CD4-positive, alpha-beta T cell treated with Interleukin-4 for 1 hour (primary cell): ENCODE results near the gene CYP3A7.
"Not testable (repeated sequence)": the region's sequence is repeated elsewhere in the genome, so short reads cannot be mapped to it uniquely, and the experiment has no call there.

Experiments used
- DNase-seq, 2 donors: peaks; one replicate each; pipeline ENCODE4 v3.0.0-alpha.2; 2020 to 2022

Gene CYP3A7

GRCh38 chr7:99740573-99741440 is 5.8 kb upstream of the CYP3A7 start:
- no peak for DNase-seq

- DNase-seq = no peak
These were observed 4.9 kb upstream of the CYP3A7 start for GRCh38 chr7:99739699-99740572.

- no peak for DNase-seq
These were observed 2.7 kb upstream of the CYP3A7 start for GRCh38 chr7:99737726-99738125.

- not testable (repeated sequence) for DNase-seq
These were observed 1.7 kb upstream of the CYP3A7 start for GRCh38 chr7:99736667-99737066.

- DNase-seq = peak in 1 of 2 donors; percentile 6
These were observed 1.5 kb downstream of the CYP3A7 start for GRCh38 chr7:99733448-99733847.

- DNase-seq = no peak
These were observed 2.0 kb downstream of the CYP3A7 start for GRCh38 chr7:99733003-99733402.

GRCh38 chr7:99731638-99732374 is 3.2 kb downstream of the CYP3A7 start:
- no peak for DNase-seq

- no peak for DNase-seq
These were observed 4.0 kb downstream of the CYP3A7 start for GRCh38 chr7:99730992-99731391.

- DNase-seq = no peak
These were observed 4.7 kb downstream of the CYP3A7 start for GRCh38 chr7:99730238-99730810.

DNA sequence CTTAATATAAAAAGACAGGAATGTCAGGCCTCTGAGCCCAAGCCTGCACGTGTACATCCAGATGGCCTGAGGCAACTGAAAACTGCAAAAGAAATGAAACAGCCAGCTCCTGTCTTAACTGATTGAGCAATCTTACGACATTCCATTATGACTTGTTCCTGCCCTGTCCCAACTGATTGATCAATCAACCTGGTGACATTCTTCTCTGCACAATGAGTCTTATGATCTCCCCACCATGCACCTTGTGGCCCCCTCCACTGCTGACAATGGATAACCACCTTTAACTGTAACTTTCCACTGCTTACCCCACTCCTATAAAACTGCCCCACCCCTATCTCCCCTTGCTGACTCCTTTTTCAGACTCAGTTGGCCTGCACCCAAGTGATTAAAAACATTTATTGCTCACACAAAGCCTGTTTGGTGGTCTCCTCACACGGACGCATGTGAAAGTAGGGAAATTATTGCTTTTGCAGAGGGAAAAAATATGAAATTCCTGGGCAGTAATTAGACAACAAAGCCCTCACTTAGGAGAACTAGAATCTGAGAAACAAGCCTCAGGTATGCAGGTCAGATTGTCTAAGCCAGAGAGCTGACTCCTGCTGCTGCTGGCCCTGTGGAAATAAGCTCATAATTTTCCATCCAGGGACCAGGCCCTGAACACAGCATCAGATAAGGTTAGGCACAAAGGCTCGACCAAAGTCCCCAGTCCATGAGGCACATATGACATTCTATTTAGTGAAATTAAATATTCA is 5.3 kb downstream of the CYP3A7 start:
- no peak for DNase-seq

GRCh38 chr7:99728615-99729014 is 6.4 kb downstream of the CYP3A7 start:
- no peak for DNase-seq

DNA sequence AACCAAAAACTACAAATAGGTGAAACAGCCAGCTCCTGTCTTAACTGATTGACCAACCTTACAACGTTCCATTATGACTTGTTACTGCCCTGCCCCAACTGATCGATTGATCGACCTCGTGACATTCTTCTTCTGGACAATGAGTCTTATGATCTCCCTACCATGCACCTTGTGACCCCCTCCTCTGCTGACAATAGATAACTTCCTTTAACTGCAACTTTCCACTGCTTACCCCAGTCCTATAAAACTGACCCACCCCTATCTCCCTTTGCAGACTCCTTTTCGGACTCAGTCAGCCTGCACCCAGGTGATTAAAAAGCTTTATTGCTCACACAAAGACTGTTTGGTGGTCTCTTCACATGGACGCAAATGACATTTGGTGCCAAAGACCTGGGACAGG is 11.8 kb downstream of the CYP3A7 start:
- not testable (repeated sequence) for DNase-seq

- DNase-seq = no peak
These were observed 14.0 kb downstream of the CYP3A7 start for GRCh38 chr7:99720800-99721595.

- no peak for DNase-seq
These were observed 14.8 kb downstream of the CYP3A7 start for GRCh38 chr7:99719996-99720769.

GRCh38 chr7:99713995-99714570 is 20.9 kb downstream of the CYP3A7 start:
- DNase-seq = no peak

DNA sequence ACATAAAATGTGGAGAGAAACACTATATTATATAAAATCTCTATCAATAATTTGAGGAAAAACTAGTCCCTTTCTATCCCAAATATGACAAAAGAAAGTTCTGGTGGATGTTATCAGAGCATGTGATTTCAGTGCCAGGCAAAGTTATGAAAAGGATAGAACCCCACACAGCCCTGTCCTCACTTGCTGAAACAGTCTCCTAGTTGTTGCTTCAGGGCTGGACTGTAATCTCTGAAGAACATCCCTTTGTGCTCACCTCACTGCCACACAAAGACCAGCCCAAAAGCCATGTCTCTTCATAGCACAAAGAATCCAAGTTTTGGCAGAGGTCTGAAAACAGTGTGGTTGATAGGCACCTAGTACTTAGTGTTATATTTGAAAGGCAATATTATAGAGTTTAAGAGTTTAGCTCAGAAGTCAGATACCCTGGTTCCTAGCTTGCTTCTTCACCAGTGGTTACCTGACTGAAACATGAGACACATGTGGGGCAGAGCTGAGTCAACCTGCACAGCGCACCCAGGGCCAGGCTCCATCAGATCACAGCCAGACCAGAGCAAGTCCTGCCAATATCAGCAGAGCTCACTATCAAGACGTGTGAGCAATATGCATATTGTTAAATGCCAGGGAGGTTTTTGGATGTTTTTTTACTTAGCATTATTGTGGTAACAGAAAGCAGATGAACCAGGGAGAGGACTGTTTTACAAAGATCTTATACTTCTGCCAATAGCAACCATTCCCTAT is 25.0 kb downstream of the CYP3A7 start:
- DNase-seq = no peak

- DNase-seq = no peak
These were observed 25.7 kb downstream of the CYP3A7 start for GRCh38 chr7:99709260-99709659.

DNA sequence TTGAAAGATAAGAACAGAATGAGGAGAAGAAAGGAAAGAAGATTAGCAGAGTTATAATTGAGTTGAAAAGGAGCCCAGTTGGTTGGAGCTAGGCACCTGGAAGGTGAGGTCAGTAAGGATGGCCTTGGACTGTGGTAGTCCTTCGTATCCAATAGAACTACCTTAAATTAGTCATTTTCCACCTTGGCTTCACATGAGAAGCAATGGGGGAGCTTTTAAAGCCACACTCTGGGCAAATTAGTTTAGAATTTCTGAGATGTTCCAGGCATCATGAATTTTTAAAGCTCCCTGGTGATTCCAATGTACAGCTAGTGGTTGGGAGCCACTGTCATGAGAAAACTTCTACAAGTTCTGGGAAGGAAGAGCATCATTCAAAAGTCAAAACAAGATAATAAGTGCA is 27.9 kb downstream of the CYP3A7 start:
- no peak for DNase-seq

DNA sequence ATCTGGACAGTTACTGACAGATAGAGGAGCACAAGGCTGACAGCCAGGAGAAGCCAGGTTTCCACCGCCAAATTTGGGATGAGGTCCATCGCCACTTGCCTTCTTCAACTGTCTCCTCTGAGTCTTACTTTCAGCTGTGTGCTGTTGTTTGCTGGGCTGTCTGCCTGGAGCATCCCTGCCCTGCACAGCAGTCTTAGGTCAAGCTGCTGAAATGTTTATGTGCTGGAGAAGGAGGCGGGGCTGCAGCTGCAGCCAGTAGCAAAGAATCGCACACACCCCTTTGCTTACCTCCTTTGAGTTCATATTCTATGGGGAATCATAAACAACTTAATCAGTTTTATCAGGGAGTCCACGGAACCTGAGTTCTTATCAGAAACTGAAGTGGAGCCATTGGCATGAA is 35.0 kb downstream of the CYP3A7 start:
- no peak for DNase-seq
